ENCODE measurements around the gene CYP1B1.
"Not testable (repeated sequence)": the region's sequence is repeated elsewhere in the genome, so short reads cannot be mapped to it uniquely, and the experiment has no call there.

DNA sequence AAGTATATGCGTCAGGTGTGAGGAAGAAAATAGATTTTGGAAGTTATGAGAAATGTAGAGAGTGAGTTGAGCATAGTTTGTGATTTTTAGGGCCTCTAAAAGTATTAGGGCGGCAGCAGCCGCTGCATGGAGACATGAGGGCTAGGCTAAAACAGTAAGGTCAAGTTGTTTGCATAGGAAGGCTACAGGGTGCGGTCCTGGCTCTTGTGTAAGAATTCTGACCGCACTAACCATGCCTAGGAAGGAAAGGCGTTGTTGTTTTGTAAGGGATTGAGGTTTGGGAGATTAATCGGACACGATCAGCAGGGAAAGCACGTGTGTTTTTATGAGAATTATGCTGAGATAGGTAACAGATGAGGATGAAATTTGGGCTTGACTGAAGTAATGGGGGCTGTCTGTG, 6.8 kb upstream of the CYP1B1 start:
- TF ChIP-seq EZH2 (IDR thresholded peaks at IDR 0.05; ENCODE audit: insufficient read depth, poor library complexity, severe bottlenecking); EZH2phosphoT487 (IDR thresholded peaks at IDR 0.05; ENCODE audit: insufficient read depth, low read depth): not testable (repeated sequence)
